Measurements from ENCODE around the gene LSM2.

GRCh38 chr6:31836047-31836473 lies 29.3 kb upstream of the LSM2 start:
- TF ChIP-seq CTCF (optimal IDR thresholded peaks at IDR 0.05 in 1 of 3, IDR thresholded peaks at IDR 0.05 in 1 of 3, conservative IDR thresholded peaks at IDR 0.05 in 1 of 3; ENCODE audit: extremely low read depth in 1 of 3, insufficient read depth in 2 of 3, low read length in 3 of 3) (no peak), EZH2 (IDR thresholded peaks at IDR 0.05; ENCODE audit: low read length) (no peak)
